HG02852 (cell line): ENCODE results near the gene NET1.

Experiments used
- ATAC-seq: cut with Tn5 transposase; IDR thresholded peaks from one replicate; pipeline ENCODE4 v1.9.1; 2021; ENCODE audit warnings: mild to moderate bottlenecking, moderate library complexity; ENCODE audit not compliant: unreplicated experiment

Gene NET1

DNA sequence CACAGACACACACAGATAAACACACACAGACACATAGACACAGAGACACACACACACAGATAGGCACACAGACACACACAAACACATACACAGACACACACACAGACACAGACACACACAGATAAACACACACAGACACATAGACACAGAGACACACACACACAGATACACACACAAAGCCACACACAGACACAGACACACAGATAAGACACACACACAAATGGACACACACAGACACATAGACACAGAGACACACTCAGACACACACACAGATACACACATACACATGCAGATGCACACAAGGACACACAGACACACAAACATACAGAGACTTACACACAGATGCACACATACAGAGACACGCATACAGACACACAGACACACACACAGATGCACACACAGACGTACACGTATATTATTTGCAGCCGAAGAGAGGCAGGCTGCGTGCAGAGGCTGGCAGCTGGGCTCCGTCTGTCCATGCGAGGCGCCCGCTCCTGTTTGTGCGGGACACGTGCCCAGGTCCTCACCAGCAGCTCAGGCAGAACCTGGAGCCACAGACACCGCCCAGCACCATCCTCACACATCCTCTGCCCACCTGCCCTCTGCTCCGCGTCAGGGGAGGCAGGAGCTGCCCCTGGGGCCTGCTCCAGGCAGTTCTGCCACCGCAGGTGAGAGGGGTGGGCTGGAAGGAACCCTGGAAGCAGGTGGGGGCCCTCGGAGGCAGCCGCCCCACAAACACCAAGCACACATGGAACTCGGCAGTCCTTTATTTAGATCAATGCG is 85.8 kb downstream of the NET1 start:
- ATAC-seq, result no peak

DNA sequence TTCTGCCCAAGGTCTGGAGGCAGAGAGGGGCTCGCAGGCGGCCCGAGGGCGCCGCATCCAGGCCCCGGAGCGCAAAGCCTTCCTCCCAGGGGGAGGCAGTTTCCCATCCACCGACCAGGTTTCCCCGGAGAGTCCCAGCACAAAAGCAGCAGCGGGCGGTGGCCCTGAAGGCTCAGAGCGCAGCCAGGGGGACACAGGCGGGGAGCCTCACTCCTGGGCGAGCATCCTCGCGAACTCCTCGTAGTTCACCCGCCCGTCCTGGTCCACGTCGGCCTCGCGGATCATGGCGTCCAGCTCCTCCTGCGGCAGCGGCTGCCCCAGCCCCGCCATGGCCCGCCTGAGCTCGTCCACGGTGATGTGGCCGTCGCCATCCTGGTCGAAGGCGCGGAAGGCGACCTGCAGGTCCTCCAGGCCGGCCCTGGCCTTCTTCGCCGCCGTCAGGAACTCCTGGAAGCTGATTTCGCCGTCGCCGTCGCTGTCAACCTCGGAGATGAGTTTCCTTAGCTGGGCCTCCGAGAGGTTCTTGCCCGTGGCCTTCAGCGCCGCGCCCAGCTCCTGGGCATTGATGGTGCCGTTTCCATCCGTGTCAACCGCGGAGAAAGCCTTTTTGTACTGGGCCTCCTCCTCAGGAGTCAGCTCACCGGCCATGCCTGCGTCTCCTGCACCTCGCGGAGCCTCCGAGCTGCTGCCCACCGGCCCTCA is 86.6 kb downstream of the NET1 start:
- no peak for ATAC-seq

DNA sequence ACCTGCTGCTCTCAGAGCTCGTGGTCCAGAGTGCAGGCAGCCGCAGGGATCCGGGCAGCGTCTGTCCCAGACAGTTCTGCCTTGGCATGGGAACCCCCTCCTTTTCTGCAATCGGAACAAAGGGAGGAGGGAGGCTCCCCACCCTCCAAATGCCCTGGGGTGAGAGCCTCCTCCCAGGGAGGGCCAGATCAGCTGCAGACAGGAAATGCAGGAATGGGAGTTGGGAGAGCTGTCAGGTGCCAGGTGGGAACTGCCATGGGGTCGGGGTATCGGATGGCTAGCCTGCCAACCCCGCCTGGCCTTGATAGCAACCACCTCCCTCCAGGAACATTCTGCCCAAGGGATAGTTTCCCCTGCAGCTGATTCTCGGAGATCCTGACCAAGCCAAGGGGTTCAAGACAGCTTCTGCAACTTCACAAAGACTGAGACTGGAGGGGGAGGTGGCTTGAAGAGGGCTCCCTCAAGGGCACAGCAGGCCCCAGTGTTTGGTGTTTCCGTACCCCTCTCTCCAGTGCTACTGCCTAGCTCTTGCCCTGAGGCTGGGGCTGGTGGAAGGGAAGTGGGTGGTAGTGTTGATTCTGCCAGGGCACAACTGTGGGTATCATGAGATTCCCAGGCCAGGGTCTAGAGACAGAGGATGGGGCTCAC is 87.3 kb downstream of the NET1 start, which contains the start of gene CALML5:
Gene CALML5 (minus strand): TSS at position 78 of the 648 bp plus-strand sequence. CDS start 132 bp downstream, outside the sequence.
- no peak for ATAC-seq

DNA sequence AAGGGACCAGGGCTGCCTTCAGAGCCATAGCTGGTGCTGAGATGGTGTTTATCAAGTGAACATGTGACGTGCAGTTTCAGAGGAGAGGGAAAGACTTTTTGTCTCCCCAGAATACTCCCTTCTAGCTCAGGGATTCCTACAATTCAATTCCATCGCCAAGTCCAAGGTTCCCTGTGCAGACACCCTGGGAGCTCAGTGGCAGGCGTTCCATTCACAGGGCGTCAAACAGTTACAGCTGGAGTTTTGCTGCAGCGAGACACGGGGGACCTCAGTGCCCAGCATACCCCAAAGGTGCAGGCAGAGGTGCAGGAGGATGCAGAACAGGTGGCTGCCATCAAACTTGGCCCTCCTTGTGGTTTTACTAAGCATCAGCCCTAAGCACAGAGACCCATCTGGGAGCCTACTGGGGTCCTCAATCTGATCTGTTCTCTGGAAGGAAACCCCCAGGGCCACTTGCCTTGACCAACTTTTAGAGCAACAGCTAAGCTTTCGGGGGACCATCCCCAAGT is 87.9 kb downstream of the NET1 start:
- no peak for ATAC-seq

DNA sequence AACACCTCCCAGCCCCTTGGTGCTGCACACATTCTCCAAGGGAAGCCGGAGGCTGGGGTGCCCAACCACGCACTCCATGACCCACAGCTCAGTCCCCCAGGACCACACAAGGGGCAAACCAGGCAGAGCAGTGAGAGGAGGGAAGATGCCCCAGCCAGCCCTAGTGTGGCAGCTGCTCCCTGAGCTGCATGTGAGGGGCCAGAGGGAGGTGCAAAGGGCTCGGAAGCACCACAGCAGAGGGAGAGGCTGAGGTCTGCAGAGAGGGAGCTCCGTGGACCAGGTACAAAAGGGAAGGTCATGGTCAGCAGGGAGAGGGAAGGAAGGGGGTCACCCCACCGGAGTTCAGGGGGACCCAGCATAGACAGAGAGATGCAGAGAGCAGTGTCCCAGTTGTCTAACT is 88.6 kb downstream of the NET1 start:
- ATAC-seq, result no peak

DNA sequence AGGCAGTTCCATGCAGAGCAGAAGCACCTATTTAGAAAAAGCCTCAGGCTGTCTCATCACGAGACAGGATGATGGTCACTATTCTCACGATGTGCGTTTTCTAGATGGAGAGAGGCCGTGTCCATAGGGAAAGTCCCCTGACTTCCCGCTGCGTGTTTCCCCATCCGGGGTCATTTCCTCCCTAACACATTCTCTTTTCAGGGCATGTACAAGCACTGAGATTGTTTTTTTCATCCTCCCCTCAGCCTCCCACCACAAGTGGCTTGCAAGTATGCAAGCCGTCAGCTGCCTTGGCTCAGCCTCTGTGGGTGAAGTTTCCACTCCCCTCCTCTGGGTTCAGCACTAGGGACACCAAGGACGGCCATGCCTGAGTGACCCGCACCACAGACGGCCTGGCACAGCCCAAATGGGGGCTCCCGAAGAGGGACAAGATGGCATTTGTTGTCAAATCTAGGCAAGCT is 89.7 kb downstream of the NET1 start:
- ATAC-seq, result no peak

DNA sequence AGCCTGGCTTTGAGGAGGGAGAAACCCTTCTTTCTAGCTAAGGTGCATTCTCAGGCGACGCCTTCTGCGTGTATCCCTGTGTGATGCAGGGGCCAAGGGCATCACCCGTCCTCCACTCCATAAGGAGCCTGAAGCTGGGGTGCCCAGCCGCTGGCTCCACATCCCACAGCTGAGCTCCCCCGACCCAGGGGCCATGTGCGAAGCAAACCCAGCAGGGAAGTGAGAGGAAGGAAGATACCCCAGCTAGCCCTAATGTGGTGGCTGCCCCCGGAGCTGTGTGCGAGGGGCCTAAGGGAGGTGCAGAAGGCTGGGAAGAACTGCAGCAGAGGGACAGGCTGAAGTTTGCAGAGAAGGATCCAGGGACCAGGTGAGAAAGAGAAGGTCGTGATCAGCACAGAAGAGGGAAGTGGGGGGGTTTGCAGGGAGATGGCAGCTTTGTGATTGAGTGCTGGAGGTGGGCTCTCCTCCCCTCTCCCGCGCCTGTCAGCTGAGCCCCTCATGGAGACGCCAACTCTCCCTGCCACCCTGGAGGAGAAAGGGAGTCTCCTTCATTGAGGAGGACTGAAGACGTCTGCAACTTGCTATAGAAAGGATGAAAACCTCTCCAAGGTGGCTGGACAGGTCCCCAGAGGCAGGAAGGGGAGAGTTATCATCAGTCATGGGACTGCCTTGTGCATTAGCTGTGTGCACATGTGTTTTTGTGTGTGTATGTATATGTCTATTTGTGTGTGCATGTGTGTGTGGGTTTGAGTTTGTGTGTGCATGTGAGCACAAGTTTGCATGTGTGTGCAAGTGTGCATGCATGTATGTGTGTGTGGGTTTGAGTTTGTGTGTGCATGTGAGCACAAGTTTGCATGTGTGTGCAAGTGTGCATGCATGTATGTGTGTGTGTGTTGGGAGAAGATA is 90.5 kb downstream of the NET1 start:
- no peak for ATAC-seq

DNA sequence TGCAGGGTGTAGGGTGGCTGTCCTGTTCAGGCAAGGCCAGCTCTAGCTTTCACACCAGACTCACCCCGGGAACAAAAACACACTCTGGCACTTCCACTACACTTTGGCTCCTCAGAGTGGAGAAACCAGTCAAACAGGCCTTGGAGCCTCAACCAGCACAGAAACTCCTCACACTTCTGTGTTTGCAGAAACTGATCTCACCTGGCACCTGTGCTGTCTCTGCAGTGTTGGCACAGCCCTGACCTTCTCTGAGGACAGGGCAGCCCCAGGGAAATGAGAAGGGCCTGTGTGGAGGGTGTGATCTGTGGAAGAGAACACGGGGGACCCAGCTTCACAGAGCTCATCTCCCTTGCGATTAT is 91.1 kb downstream of the NET1 start:
- no peak for ATAC-seq

DNA sequence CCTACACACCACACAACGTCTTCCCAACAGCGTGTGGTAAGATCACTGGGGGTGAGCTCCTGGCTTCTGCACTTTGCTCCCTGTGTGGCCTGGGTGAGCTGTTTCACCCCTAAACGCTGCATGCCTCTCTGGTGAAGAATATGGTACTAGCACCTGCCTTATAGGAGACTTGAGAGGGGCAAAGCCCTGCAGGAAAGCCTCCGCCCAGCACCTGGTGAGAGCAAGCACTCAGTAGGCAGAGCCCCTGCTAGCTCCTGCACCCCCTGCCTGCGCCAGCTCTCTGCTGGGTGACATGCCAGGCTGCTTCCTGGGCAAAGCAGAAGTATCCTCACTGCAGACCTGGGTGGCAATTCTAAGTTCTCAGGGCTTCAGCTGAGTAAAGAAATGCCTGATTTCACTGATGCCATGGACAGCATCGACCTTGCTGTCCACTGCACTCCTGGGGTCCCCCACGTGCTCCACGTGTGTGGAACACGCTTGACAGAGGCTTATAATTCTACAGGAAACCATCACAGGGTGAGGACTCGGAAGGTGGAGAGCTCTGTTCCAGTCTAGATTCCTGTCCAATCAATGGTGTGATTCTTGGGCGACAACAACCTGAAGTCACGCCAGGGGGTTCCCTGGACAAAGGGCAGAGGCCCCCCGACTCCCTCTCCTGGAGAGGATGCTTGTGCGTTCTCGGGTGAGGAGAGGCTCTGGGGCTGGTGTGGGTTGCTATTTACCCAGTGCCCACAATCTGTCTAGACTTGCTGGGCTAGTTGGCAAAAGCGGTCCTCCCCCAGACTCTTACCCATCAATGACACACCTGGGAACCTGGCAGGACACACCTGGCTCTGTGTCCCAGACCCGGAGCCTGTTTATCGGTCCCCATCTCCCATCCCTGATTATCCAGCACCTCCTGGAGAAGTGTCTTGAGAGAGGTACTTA is 92.1 kb downstream of the NET1 start:
- no peak for ATAC-seq

DNA sequence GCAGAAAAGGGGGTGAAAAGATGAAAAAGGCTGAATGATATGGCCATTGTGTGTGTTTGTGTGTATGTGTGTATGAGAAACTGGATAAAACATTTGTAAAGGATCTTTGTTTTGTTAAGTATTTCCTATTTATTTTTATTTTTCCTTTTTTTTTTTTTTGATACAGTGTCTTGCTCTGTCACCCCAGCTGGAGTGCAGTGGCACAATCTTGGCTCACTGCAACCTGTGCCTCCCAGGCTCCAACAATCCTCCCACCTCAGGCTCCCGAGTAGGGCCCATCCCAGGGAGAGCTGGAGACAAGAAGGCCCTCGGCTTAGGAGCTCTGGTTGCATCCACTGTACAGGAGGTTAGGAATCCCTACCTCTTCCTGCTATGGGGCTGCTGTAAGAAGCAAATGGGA is 93.9 kb downstream of the NET1 start:
- ATAC-seq, result no peak

DNA sequence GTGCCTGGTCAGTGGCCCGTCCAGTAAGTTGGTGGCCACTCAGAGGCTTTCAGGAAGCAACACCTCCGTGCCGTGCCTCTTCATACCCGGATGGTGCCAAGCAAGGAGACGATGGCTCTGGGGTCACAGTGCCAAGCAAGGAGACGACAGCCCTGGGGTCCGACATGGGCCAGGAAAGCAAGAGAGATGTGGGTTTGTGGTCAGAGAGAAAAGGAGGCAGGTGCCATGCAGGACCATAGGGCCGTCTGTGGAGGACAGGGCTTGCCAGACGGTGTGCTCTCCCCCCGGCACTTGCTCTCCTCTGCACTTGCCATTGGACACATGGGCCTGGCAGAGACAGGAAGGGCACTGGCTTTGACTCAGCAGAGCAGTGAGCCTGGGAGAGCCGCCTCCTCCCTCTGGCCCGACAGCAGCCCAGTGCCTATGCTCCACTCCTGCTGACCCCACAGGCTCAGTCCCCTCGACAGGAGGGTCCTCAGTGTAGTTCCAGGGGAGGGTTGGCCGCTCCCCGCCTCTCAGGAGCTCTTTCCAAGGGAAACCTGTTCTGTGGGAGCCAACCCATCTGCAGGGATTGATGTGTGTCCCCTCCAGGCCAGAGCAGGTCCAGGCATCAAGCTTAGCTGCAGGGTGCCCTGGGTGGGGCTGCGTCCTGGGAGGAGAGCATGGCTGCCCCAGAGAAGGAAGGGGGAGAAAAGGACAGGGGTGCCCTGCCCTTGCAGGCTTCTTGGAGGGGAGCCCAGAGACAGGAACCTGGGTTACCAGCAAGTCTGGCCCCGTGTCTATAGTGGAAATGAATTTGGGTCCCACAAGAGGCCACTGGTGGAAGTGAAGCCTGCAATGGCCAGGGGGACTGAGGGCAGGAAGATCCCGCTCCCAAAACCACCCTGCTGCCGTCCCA is 94.6 kb downstream of the NET1 start:
- ATAC-seq, result no peak

DNA sequence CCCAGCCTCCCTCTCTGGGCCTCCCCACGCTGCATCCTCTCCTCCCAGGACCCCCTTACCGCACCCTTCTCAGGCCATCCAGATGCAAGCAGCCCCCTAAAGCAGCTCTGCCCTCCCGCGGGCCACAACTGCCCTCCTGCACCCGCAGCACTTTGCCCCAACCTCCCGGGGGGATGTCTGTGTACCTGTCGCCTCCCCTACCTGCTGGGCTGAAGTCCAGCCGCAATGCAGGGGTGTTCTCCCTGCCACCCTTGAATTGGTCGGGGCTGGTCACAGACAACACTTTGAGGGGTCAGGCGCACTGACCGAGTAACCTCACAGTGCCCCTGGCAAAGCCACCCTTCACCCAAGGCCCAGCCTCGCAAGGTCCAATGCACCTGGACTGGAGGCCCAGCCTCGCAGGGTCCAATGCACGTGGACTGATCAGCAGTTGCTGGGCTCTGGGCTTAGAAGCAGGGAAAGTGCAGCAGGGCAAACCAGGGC is 95.3 kb downstream of the NET1 start:
- no peak for ATAC-seq

DNA sequence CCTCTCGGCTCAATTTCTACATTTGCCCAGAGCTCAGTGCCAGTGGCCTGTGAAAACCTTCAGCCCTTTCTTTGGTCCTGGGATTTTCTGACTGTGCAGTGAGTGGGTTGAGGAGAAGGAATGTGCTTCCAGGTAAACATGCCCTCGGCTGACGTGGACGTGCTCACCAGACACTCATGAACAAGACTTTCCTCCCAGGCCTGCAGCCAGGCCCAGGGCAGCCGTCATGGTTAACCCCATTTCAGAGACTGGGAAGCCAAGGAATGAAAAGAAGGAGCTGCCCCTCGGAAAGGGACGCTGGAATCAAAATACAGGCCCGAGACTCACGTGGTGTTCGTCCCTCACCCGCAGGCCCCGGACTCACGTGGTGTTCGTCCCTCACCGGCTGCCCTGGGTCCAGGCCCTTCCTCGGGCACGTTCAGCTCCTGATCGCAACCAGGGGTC is 95.8 kb downstream of the NET1 start:
- ATAC-seq, result no peak
